NCI-H128 (cell line): ENCODE measurements around the gene REPIN1.

Source experiments
- DNase-seq: peaks from one replicate; lab custom pipeline; 2025; ENCODE audit not compliant: unreplicated experiment; lab: John Stamatoyannopoulos, UW

REPIN1 gene

DNA sequence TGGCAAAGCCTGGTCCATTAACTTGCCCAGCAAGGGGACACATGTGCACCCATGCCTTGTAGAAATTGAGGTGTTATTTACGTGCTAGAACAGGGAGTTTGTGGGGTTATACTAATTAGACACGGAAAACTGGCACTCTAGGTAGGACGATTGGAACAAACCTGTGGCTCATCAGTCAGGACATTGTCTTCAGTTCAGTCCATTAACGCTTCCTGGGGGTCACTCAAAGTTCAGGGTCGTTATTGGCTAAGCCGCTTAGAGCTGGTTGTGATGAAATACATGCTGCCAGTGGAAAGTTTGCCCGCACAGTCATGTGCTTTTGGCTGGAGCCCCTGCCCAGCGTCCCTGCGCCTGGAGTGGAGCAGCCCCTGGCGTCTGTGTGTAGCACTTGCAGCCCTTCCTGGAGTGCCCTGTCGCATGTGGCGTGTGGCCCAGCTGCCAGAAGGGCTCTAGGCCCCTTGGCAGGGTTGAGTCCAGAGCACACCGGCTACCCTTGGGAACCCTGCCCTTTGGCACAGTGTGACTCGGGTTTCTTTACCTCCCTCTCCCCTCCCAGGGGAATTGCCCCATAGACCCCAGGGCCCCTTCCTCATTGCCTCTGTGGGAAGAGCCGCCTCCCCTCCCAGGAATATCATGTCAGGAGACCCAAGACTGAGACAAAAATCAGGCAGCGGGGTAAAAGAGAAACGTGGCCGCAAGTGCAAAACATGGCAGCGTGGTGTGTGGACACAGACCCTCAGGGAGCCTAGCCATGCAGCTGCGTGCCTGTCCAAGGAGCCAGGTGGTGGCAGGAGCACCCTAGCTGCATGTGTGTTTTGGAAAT lies 20.3 kb downstream of the REPIN1 start:
- no peak for DNase-seq

DNA sequence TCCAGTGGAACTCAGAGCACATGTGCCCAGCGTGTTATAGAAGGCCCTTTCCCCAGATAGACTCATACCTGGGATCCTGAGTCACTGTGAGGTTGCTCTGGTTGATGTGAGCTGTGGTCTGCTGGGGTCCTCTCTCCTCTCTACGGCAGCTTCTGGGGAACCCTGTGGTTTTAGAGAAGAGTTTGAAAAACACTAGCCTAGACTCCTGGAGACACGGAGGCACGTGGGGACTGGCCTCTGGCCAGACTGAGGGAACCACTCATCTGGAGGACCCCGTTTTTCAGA lies 20.9 kb downstream of the REPIN1 start:
- DNase-seq, result no peak

DNA sequence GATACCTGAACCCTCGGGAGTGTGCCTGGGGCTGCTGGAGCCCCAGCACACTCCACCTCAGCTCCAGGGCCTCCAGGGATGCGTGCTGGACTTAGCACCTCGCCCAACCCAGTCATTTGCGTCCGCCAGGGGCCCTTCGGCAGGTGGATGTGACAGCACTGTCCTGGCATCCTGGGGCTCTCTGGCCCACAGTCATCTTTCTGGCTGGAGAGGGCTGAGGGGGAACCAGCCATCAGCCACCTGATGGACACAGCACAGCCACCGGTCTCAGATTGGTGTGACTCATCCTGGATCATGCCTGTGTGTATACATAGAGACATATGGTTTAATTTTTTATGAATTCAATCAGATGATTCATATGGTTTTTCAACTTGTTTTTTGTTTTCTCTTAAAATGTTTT lies 21.6 kb downstream of the REPIN1 start:
- no peak for DNase-seq

DNA sequence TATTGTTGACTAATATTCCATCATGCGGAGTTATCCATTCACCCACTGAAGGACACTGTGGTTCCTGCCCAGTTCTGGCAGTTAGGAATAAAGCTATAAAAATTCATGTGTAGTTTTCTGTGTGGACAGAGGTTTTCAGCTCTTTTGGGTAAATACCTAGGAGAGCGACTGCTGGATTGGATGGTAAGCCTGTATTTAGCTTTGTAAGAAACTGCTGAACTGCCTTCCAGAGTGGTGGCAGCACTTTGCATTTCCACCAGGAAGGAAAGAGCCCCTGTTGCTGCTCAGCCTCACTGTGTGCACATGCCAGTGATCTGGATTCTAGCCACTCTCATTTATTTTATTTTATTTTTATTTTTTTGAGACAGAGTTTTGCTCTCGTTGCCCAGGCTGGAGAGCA lies 24.7 kb downstream of the REPIN1 start:
- no peak for DNase-seq

DNA sequence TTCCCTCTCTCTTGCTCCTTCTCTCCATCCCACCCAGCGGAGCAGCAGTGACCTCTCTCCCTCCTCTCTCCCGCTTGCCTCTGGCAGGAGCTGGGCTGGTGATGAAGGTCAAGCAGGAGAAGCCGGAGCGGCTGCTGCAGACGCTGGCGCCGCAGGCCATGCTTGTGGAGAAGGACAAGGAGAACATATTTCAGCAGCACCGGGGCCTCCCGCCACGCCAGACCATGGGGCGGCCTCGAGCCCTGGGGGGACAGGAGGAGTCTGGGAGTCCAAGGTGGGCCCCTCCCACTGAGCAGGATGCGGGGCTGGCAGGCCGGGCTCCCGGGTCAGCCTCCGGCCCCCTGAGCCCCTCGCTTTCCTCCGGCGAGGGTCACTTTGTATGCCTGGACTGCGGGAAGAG lies 27.8 kb downstream of the REPIN1 start:
- no peak for DNase-seq

DNA sequence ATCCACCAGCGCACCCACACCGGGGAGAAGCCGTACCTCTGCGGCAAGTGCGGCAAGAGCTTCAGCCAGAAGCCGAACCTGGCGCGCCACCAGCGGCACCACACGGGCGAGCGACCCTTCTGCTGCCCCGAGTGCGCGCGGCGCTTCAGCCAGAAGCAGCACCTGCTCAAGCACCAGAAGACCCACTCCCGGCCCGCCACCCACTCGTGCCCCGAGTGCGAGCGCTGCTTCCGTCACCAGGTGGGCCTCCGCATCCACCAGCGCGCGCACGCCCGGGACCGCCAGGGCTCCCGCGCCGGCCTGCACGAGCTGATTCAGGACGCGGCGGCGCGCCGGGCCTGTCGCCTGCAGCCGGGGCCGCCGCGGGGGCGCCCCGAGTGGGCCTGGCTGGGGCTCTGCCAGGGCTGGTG lies 28.2 kb downstream of the REPIN1 start:
- DNase-seq, result no peak

DNA sequence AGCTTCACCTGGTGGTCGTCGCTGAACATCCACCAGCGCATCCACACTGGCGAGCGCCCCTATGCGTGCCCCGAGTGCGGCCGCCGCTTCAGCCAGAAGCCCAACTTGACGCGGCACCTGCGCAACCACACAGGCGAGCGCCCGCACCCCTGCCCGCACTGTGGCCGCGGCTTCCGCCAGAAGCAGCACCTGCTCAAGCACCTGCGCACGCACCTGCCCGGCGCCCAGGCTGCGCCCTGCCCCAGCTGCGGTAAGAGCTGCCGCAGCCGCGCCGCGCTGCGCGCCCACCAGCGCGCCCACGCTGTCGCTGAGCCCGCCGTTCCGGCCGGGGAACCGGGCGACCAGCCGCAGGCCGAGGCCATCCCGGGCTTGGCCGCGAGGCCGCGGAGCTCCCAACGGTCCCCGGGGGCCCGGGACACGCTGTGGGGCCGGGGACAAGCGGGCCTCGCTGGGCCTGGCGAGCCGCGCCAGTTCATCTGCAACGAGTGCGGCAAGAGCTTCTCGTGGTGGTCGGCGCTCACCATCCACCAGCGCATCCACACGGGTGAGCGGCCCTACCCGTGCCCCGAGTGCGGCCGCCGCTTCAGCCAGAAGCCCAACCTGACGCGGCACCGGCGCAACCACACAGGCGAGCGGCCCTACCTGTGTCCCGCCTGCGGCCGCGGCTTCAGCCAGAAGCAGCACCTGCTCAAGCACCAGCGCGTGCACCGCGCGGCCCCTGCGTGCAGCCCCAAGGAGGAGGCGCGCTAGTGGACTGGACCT lies 28.9 kb downstream of the REPIN1 start:
- DNase-seq, result no peak

DNA sequence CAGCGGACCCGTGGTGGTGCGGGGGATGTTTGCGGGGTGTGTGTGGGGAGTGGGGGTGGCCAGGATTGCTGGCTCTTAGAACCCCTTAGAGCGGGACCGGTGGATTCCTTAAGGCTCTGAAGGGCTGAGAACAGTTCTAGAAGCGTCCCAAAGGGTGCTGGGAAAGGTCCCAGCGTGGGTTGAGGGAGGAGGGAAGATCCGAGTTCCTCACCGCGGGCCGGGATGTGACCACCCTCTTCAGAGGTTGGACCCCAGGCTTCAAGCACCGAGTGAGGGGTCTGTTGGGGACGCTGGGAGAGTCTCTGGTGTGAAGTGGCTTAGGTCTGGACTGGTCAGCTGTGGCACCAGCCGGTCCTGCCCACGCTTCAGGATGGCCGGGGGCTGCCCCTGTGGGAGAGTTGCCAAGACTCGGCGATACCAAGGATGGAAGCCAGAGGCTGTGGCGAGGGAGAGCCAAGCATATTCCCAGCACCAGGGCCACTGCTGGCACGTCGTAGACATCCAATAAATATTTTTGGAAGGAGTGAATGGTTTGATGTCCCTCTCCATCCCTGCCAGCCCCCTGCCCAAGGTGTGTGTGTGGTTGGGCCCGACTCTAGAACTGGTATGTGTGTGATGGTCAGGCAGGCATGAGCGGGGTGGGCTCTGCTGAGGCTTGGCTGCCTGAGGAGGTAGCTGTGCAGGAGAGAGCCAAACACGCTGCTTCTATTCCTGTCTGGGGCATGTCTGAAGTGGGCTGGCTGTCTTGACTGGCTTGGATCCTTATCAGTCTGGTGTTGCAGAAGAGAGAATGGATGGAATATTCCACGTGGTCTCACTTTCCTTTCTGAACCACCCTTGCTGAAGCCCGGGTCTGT lies 29.7 kb downstream of the REPIN1 start:
- DNase-seq, result no peak

DNA sequence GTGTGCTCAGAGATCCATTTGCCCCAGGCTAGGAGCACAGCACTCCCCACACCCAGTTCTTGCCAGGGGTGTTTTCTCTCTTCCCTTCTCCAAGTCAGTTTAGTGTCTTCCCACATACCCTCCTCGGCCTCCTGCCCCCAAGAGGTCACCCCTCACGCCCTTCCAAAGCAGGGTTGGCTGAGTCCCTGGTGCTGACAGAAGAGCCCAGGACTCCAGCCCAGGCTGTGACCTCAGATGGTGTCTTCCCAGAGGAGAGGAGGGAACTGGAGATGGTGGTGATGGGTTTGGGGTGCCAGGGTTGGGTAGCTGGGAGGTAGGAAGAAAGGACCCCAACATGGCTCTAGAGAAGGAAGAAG lies 30.3 kb downstream of the REPIN1 start:
- DNase-seq, result no peak

DNA sequence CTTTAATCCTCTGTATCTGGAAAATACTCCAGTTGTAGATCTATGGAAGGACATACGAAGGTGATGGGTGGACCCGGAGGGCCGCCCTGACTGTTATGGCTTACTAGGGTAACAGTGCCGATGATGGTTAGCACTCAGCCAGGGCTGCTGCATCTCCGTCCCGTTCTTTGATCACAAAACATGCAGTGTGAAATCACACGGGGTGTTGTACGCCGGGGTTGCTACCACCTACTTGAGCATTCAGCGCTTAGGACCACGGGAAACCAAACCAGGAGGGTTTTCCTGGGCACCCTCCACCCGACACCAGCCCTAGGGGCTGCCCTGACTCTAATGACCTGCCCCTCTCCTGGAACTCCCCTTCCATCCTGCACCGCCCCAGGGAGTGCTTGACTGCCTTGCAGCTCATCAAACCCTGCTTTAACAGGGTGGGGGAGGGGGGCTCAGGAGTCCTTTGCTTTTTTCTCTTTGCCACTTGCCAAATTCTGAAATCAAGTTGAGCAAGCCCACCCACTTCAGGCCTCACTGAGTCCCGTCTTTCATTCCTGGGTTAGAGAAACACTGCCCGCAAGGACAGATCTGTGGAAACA lies 30.9 kb downstream of the REPIN1 start:
- no peak for DNase-seq

DNA sequence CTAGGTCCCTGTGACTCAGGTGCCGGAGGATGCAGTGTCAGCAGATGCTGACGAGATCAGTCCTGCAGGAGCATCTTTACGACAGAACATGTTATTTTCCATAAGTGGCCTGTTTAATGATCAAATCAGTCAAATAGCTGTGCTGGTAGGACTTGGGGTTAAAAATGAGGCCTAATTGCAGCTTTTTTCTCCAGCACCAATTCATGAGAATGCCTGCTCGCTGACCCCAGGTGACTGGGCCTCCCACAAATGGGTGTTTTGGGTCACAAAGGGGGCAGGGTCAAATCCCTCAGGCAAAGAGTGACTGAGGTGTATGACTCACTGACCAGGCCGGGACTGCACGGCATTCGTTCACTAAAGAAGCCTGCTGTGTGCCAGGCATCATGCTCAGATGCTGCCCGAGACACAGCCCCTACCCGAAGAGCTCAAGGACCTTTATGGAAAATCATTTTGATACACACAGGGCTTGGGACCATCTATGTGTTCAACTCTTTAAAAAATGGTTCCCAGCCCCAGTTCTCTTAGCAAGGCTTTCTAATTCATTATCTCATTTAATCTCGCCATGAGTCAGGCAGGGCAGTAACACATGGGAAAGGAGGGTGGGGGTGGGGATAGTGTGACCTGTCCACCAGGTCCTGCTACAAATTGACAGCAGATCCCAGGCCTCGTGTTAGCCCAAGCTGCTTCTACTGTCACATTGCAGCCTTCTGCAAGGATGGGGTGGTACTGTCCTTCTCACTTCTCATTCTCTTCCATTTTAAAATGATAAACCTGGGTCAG lies 31.6 kb downstream of the REPIN1 start:
- DNase-seq, result no peak

DNA sequence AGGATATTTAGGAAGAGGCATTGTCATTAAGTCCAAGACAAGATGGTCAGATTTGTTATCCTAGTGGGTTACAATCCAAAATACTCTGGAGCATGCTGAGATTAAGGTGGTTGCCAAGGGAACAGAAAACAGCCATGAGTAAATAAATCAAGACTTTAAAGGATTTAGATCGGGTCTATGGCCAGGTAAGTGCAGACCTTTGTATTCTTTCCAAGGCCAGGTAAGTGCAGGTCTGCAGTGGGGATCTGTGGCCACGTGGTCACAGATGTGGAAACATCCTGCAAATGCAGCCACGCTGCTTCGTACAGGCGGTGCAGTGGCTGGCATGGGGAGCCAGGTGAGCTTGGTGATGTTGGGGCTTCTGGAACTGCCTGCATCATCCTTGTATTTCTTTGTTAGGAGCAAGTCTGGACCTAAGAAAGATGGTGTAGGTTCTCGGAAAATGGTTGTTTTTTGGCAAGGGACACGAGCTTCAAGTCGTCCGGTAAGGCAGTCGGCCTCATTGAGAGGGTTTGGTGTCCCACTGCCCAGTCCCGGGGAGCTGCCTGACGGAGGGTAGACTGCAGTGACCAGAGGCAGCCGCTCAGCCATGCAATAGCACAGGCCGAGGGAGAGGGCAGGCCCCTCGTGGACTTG lies 32.3 kb downstream of the REPIN1 start:
- DNase-seq, result no peak

DNA sequence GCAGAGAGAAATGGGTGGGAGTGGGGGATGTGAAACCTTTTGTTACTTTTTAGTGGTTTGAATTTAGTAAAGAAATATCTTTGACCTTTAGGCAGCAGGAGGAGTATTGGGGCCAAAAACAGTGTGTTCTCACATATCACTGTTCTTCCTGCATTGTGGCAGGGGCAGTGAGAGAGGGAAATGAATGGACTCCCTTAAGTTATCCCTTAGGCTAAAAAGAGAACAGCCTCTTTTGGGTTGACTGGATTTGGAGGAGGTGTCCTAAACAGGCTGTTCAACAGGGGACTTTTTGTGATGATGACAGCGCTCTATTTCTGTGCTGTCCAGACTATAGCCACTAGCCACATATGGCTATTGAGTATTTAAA lies 32.8 kb downstream of the REPIN1 start:
- DNase-seq, result no peak

DNA sequence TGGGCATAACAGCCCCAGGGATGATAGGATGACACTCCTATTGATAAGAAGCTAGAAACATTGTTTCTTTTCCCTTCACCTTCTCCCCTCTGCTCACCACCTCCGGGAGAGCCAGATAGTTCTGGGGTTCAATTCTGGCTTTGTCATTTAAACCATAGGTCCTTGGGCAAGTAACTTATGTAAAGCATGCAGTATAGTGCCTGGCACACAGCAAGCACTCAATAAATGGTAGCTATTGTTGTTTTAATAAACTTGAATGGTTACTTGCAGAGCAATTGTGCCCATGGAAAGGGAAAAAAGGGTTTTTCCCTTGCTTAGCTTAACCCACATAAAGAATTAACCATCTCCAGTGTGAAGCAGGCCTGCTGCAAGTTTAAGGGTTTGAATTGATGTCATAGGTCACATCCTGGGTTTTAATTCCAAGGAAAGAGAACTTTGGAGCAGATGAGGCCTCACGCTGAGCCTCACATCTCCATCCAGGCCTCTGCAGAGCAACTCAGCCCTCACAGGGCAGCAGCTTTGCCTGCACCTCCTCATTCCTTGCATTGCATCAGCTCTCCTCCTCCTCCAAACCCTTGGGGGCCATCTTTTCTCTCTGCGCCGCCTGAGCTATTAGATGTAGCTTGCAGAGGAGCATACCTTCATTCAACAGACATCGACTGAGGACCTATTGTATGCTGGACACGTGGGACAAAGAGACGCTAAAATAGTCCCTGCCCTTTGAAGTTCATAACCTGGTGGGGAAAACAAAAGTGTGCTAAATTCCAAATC lies 33.4 kb downstream of the REPIN1 start:
- no peak for DNase-seq

DNA sequence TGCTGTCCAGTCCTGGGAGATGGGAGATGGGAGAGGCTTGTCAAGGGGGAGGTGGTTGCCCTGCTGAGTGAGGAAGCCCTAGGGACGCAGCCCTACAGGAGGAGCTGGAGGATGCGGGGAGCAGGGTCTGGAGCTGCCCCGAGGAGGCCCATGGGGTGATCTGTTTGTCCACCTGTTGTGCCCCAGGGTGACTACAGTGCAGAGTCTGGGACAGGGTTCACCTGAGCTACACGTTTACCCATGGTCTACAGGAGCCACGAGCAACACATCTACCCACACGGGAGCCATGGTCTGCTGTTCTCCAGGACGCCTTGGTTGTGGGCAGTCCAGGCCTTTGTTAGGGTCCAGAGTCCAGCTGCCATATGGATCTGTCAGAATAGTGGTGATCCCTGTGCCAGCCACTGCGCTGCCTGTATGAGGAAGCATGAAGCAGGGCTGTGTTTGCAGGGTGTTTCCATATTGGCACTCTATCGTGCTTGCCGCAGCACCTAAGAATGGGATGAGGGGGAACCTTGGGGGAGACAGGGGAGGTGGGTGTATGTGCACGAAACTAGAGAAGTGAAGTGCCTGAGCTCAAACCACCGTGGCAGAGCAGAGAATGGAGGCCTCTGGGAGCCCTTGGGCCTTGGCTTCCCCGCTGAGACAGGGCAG lies 34.2 kb downstream of the REPIN1 start:
- DNase-seq, result no peak

DNA sequence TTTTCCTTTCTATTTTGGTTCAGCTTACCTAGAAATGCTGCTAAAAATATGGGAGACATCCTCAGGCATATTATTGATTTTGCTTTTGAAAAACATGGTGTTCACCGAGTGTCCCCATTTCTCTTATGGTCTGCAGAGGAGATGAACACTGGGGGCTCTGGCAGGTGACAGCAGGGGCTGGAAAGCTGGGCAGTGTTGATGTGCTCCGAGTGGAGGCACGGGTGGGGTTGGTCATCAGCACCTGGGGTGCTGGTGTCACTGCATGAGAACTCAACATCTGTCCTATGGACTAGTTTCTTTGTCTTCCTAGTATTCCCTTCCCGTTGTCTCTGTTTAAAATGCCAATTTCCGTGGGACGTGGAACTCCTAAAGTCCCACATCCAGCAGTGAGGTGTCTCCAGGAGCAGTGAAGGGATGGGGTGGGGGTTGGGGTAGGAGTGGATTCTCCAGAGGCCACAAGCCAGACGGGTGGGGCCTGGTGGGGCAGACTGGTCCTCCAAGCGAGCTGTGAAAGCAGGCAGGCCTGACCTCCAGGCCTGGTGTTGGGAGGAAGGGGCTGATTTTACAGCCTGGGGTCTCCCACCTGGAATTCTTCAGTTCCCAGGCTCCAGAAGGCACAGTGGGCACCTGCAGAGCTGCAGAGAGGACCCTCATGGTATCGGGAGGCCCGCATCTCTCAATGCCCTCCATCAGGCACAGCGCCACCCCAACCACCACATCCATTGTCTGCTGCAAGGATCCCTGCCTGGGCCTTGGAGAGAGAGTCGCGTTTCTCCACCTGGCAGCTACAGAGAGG lies 35.0 kb downstream of the REPIN1 start:
- DNase-seq, result no peak

DNA sequence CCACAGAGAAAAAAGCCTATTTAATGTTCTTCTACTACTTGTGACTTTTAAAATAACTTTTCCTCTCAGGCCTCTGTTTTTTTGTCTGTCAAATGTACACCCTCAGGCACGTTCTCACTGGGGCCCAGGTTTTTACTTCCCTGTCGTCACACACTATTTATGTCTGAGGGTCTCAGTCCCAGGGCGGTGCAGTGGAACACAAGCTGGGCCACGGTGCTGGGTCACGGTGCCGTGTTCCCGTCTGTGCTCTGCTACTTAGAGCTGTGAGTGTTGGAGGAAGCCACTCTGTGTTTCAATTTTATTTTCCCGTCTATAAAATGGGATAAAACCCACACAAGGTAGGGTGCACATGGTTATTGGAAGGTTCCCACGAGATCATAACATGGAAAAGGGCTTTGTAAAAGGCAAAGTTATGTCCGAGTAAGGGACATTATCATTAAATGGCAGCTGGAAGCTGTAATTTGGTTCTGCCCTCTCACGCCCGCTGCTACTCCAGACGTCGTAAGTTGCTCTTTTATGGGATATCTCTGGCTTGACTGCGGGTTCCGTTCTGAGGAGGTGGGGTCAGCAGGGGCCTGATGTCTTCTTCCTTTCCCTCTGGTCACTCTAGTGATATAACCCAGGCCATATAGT lies 35.7 kb downstream of the REPIN1 start:
- no peak for DNase-seq
